Spinal cord (tissue), 10 donors: ENCODE measurements around the gene CTBP2. TPM values are rescaled to one million over a fixed set of nuclear protein-coding genes. Genes with fewer than 3 reads are reported as not detected.
"Not testable (repeated sequence)": the region's sequence is repeated elsewhere in the genome, so short reads cannot be mapped to it uniquely, and the experiment has no call there.

Experiments
- DNase-seq, 6 donors: peaks; one replicate each; pipeline versions ENCODE4 v3.0.0 to v3.0.0-alpha.2; 2013 to 2015; ENCODE audit warnings: low spot score in 6 of 6, low read depth in 4 of 6
- H3K27ac ChIP-seq: one replicate; pipeline ENCODE4 v1.5.1; 2013; ENCODE audit warnings: low read depth, low read length, control low read depth
- H3K27me3 ChIP-seq: one replicate; pipeline ENCODE4 v1.6.1; 2013; ENCODE audit warnings: low read length; ENCODE audit not compliant: control insufficient read depth, insufficient read depth
- H3K36me3 ChIP-seq: one replicate; pipeline ENCODE4 v1.6.1; 2013; ENCODE audit warnings: low read length; ENCODE audit not compliant: control insufficient read depth, insufficient read depth
- H3K4me1 ChIP-seq: one replicate; pipeline ENCODE4 v1.6.1; 2013; ENCODE audit warnings: low read length; ENCODE audit not compliant: control insufficient read depth, insufficient read depth
- H3K4me3 ChIP-seq: one replicate; pipeline ENCODE4 v1.5.1; 2013; ENCODE audit warnings: low read depth, low read length, control low read depth
- H3K9me3 ChIP-seq: one replicate; pipeline ENCODE4 v1.6.1; 2013; ENCODE audit warnings: low read length; ENCODE audit not compliant: control insufficient read depth, insufficient read depth
- WGBS: methylation state at CpG from one replicate; pipeline ENCODE4 v1.1.5; 2013; ENCODE audit warnings: missing lambda C conversion rate; ENCODE audit not compliant: insufficient coverage; 5-methylcytosine and 5-hydroxymethylcytosine counted together
- polyA plus RNA-seq, 2 donors: library from polyadenylated mRNA; unstranded; fragments of 120-200 nt; gene quantifications; one replicate each; pipeline ENCODE4 v1.2.1, GENCODE V29; 2013; ENCODE audit not compliant: insufficient read length in 2 of 2
- total RNA-seq, 2 donors: library from RNA; depleted of rRNA in 1 of 2; stranded (reverse); fragments of 120-200 nt in 1 of 2; fragments of >200 nt in 1 of 2; gene quantifications; one replicate each; pipeline versions ENCODE4 v1.2.3 to v1.2.4, GENCODE V29; 2013 to 2014
- donor health status: healthy.

The CTBP2 gene
- total and polyA plus RNA-seq, 4 donors = 44.2 to 96.2 (median 83.9) TPM

GRCh38 chr10:125064681-125065492 is 95.5 kb downstream of the CTBP2 start:
- Histone ChIP-seq H3K27me3 (no peaks in the 10 kb centered on the region), H3K4me1 (peaks cover 51% of the 10 kb centered on the region), H3K36me3 (peaks cover 30% of the 10 kb centered on the region), H3K27ac (no peak overlapping the region), H3K4me3 (no peak overlapping the region), H3K9me3 (no peaks in the 10 kb centered on the region)
- WGBS = 72% methylated on average over 6 of the region's 8 CpGs
- no peak for DNase-seq

DNA sequence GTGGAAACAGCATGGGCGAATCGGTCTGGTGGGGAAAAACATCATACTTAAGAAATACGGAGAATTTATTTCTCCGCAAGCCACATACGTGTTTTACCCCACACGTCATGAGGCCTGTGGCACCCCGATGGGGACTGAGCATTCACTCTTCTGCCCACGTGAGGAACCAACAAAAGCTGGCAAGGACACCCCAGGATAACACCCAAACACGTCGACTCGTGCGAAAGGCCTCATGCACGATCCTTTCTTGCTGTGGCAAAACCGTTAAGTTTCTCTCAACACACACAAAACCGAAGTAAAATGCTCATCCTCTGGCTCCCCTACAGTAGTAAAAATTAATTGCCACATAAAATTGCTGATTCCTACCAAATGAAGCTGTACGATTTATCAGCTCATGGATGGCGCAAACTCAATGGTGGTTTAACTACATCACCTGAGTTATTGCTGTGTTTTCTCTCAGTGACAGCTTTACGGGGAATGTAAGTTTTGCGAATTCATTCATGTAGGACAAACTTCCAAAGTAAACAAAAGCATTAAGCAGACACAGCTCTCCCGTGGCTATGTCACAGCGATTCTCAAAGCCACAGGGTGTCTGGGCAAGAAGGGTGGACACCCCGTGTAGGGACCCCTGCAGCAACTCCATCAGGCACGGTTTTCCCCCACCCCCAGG is 97.0 kb downstream of the CTBP2 start:
- 54% methylated on average over 22 of the region's 23 CpGs for WGBS
- peak in 1 of 6 donors; percentile 80 for DNase-seq
- Histone ChIP-seq H3K9me3 (no peaks in the 10 kb centered on the region), H3K4me3 (no peak overlapping the region), H3K4me1 (peaks cover 65% of the 10 kb centered on the region), H3K36me3 (peaks cover 28% of the 10 kb centered on the region), H3K27me3 (no peaks in the 10 kb centered on the region), H3K27ac (no peak overlapping the region)

GRCh38 chr10:125062914-125063230 is 97.5 kb downstream of the CTBP2 start:
- peaks cover 30% of the 10 kb centered on the region for H3K36me3 ChIP-seq
- WGBS = 36% methylated on average over 7 of the region's 9 CpGs
- peaks cover 68% of the 10 kb centered on the region for H3K4me1 ChIP-seq
- peak overlapping the region; percentile 86 for H3K27ac ChIP-seq
- DNase-seq = peak in 1 of 6 donors; percentile 76
- no peaks in the 10 kb centered on the region for H3K9me3 ChIP-seq
- no peaks in the 10 kb centered on the region for H3K27me3 ChIP-seq
- no peak overlapping the region for H3K4me3 ChIP-seq

GRCh38 chr10:125062227-125062913 is 98.0 kb downstream of the CTBP2 start:
- Histone ChIP-seq H3K4me1 (peaks cover 70% of the 10 kb centered on the region), H3K36me3 (peaks cover 29% of the 10 kb centered on the region), H3K27me3 (no peaks in the 10 kb centered on the region), H3K9me3 (no peaks in the 10 kb centered on the region), H3K4me3 (no peak overlapping the region), H3K27ac (peak overlapping the region; percentile 86)
- WGBS = 81% methylated on average over 8 of the region's 18 CpGs
- DNase-seq = no peak

DNA sequence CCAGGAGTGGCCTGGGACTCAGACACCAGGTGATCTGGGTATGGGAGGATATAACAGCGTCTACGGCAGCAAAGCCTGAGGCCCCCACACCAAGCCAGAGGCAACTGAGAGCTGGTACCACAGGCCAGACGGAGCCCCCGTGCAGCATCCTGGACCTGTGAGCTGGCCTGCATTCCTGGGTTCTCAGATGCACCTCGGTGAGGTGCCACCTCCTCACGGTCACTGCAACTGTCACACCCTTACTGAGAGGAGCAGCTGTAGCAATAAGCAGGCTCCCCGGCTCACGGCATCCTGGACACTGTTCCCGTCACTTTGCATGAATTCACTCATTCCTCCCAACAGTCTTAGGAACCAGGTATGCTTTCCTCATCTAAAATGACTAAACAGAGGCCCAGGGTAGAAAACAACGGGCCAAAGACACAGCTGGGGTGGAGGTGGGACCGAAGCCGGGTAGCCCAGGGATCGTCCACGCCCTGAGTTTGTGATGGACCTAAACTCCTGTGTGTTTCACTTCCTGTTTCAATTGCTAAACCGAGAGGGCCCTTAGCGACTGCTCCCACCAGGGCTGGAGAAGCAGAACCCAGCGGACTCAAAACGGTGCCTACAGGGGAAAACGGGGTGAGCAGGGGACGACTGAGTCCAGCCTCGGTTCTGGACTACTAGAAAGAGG is 98.7 kb downstream of the CTBP2 start:
- Histone ChIP-seq H3K4me3 (no peak overlapping the region), H3K36me3 (peaks cover 31% of the 10 kb centered on the region), H3K27me3 (no peaks in the 10 kb centered on the region), H3K9me3 (no peaks in the 10 kb centered on the region), H3K27ac (peak overlapping the region; percentile 86), H3K4me1 (peaks cover 76% of the 10 kb centered on the region)
- no peak for DNase-seq
- WGBS = 65% methylated on average over 20 of the region's 21 CpGs

DNA sequence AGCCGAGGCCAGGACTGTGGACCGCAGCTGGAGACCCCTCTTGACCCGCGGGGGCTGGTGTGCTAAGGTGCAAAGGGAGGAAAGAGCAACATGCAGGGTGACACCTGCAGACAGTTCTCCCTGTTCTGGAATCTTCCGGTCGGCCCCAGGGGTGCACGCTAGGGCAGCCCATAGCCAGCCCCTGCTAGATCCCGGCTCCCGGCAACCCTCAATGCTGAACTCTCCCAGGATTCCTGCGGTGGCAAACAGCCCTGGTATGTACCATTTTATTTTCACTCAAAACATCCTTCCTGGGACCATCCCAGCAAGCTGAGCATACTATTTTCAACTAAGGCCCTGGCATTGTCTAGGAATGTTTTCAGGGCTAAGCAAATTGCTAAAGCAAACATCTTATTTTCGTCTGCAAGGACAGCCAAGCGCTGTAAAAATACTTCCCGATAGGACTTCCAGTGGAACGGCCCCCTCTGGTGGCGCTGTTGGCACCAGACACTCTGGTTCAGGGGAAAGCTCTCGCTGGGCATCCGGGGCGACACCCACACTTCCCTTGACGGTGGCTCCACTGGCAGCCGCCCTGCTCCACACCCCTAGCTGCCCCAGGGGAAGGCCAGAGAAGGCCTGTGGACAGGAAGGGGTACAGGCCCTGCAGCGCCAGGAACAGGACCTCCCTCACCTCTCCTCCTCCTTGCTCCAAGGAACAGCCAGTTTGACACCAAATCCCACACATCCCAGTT is 99.4 kb downstream of the CTBP2 start:
- peaks cover 84% of the 10 kb centered on the region for H3K4me1 ChIP-seq
- 41% methylated on average over 20 of the region's 21 CpGs for WGBS
- no peak overlapping the region for H3K4me3 ChIP-seq
- H3K9me3 ChIP-seq = no peaks in the 10 kb centered on the region
- no peaks in the 10 kb centered on the region for H3K27me3 ChIP-seq
- DNase-seq = peak in 3 of 6 donors; percentile 61 to 92 (median 91)
- H3K36me3 ChIP-seq = peaks cover 31% of the 10 kb centered on the region
- H3K27ac ChIP-seq = peak overlapping the region; percentile 86

DNA sequence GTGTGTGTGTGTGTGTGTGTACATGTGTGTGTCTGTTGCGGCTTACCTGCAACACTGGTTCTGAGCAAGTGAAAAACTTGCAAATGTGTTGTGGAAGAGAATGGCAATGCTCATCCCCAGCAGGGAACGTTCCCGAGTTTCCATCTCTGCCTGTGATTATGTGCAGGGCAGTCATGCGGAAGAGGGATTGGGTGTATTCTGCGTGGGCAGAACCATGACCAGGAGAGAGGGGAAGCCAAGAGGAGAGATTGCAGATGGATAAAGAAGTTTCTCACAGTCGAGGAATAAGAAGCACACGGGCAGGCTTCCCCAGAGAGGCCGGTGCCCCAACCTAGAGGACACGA is 99.9 kb downstream of the CTBP2 start:
- H3K27ac ChIP-seq = peak overlapping the region; percentile 86
- 32% methylated on average over 8 of the region's 9 CpGs for WGBS
- no peaks in the 10 kb centered on the region for H3K27me3 ChIP-seq
- no peak overlapping the region for H3K4me3 ChIP-seq
- H3K9me3 ChIP-seq = no peaks in the 10 kb centered on the region
- peaks cover 89% of the 10 kb centered on the region for H3K4me1 ChIP-seq
- DNase-seq = peak in 2 of 6 donors; percentile 65 to 66
- H3K36me3 ChIP-seq = peaks cover 31% of the 10 kb centered on the region

GRCh38 chr10:125060026-125060425 is 100.3 kb downstream of the CTBP2 start:
- H3K4me3 ChIP-seq = no peak overlapping the region
- H3K4me1 ChIP-seq = peaks cover 89% of the 10 kb centered on the region
- no peaks in the 10 kb centered on the region for H3K9me3 ChIP-seq
- peaks cover 31% of the 10 kb centered on the region for H3K36me3 ChIP-seq
- H3K27me3 ChIP-seq = no peaks in the 10 kb centered on the region
- peak overlapping the region; percentile 86 for H3K27ac ChIP-seq
- WGBS = 11% methylated on average over 4 of the region's 10 CpGs
- peak in 2 of 6 donors; percentile 78 to 89 for DNase-seq

DNA sequence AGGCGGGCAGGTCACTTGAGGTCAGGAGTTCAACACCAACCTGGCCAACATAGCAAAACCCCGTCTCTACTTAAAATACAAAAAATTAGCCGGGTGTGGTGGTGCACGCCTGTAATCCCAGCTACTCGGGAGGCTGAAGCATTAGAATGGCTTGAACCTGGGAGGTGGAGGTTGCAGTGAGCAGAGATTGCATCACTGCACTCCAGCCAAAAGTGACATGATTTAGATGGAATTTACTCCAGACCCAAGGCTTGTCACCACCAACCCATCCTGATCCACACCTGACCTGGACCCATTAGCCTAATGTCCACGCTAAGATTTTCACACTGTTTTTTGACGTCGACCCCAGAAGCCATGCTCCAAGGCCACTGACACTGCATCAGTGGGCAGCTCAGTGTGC is 101.0 kb downstream of the CTBP2 start:
- Histone ChIP-seq H3K27ac (peak overlapping the region; percentile 86), H3K36me3 (peaks cover 31% of the 10 kb centered on the region), H3K4me1 (peaks cover 88% of the 10 kb centered on the region)
- H3K4me3 ChIP-seq, DNase-seq, H3K9me3 ChIP-seq, H3K27me3 ChIP-seq: not testable (repeated sequence)
- 96% methylated on average over 4 of the region's 8 CpGs for WGBS
